Muscle layer of colon (tissue), 2 donors: Measurements from ENCODE around the gene TPGS1.
A peak's percentile ranks its signal among the peaks of the same experiment; 100 is the strongest.

Experiments used
- H3K27ac ChIP-seq: one replicate; pipeline ENCODE4 v1.7.0; 2013; ENCODE audit warnings: low read depth, mild to moderate bottlenecking, low read length, moderate library complexity
- H3K27me3 ChIP-seq, 2 donors: one replicate each; pipeline ENCODE4 v1.7.0; 2013; ENCODE audit warnings: low read length in 2 of 2, mild to moderate bottlenecking in 2 of 2; ENCODE audit not compliant: insufficient read depth in 2 of 2, control insufficient read depth in 1 of 2
- H3K36me3 ChIP-seq: one replicate; pipeline ENCODE4 v1.7.0; 2013; ENCODE audit warnings: mild to moderate bottlenecking, low read length; ENCODE audit not compliant: insufficient read depth
- H3K4me1 ChIP-seq: one replicate; pipeline ENCODE4 v1.7.0; 2013; ENCODE audit warnings: mild to moderate bottlenecking, low read length; ENCODE audit not compliant: insufficient read depth
- H3K4me3 ChIP-seq, 2 donors: one replicate each; pipeline ENCODE4 v1.7.0; 2013; ENCODE audit warnings: low read length in 2 of 2, low read depth in 1 of 2, mild to moderate bottlenecking in 1 of 2, moderate library complexity in 1 of 2
- H3K9ac ChIP-seq: one replicate; pipeline ENCODE4 v1.7.0; 2013; ENCODE audit warnings: low read length
- H3K9me3 ChIP-seq: one replicate; pipeline ENCODE4 v1.7.0; 2013; ENCODE audit warnings: mild to moderate bottlenecking, low read length
- donor health status: abdominal sarcoma.
- donor health status: Adenocarcinoma of cecum.

TPGS1 gene

GRCh38 chr19:560121-560520 lies 52.8 kb downstream of the TPGS1 start:
- no peaks in the 10 kb centered on the region for H3K9me3 ChIP-seq
- H3K36me3 ChIP-seq = no peaks in the 10 kb centered on the region
- no peak overlapping the region for H3K4me3 ChIP-seq
- no peaks in the 10 kb centered on the region for H3K27me3 ChIP-seq
- no peak overlapping the region for H3K9ac ChIP-seq
- no peak overlapping the region for H3K27ac ChIP-seq
- H3K4me1 ChIP-seq = peaks cover 8% of the 10 kb centered on the region

GRCh38 chr19:566403-566802 lies 59.1 kb downstream of the TPGS1 start:
- Histone ChIP-seq H3K36me3 (no peaks in the 10 kb centered on the region), H3K9ac (no peak overlapping the region), H3K27ac (peak overlapping the region; percentile 86), H3K4me3 (peak overlapping the region in 1 of 2 donors; percentile 25), H3K4me1 (peaks cover 15% of the 10 kb centered on the region), H3K9me3 (no peaks in the 10 kb centered on the region), H3K27me3 (no peaks in the 10 kb centered on the region)

GRCh38 chr19:566844-567243 lies 59.5 kb downstream of the TPGS1 start:
- Histone ChIP-seq H3K27ac (peak overlapping the region; percentile 86), H3K36me3 (no peaks in the 10 kb centered on the region), H3K9ac (no peak overlapping the region), H3K4me1 (peaks cover 18% of the 10 kb centered on the region), H3K27me3 (no peaks in the 10 kb centered on the region), H3K9me3 (no peaks in the 10 kb centered on the region), H3K4me3 (peak overlapping the region in 1 of 2 donors; percentile 25)

GRCh38 chr19:567296-567900 lies 60.1 kb downstream of the TPGS1 start:
- H3K4me3 ChIP-seq = peak overlapping the region in 1 of 2 donors; percentile 25

More at GRCh38 chr19:567296-567900, 60.1 kb downstream of the TPGS1 start:
- Histone ChIP-seq H3K36me3 (no peaks in the 10 kb centered on the region), H3K27me3 (no peaks in the 10 kb centered on the region), H3K4me1 (peaks cover 18% of the 10 kb centered on the region), H3K9me3 (no peaks in the 10 kb centered on the region), H3K27ac (peak overlapping the region; percentile 86), H3K9ac (no peak overlapping the region)
